Activated CD8-positive, alpha-beta memory T cell treated with anti-CD3 and anti-CD28 coated beads, Interleukin-2, amount 50 U/mL, for 24 hours (primary cell): ENCODE data around the gene CXorf49.
"Not testable (repeated sequence)": the region's sequence is repeated elsewhere in the genome, so short reads cannot be mapped to it uniquely, and the experiment has no call there.

Source experiments
- DNase-seq: peaks from one replicate; pipeline ENCODE4 v3.0.0-alpha.2; 2020; ENCODE audit errors: extremely low read depth

The CXorf49 gene

DNA sequence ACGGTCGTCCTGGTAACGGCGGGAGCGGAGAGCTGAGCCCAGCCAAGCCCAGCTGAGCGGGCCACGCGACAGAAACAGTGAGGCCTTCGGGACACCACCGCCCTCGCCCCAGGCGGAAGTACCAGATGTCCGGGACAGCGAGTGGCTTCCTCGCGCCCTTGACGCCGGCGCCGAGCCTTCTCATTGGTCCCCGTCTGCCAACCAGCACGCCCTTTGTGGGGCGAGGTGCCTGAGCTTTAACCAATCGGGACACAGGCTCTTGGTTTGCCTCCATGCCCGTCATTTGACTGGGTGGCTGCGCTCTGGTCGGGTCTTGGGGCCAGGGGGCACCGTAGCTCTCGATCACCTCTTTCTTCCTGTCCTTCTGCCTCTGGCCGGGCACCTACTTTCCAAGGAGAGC, at the start of gene CXorf49:
CXorf49 (minus strand) TSS at position 101 of the 400 bp plus-strand sequence. CDS start 134 bp downstream, outside the sequence.
- DNase-seq: not testable (repeated sequence)

DNA sequence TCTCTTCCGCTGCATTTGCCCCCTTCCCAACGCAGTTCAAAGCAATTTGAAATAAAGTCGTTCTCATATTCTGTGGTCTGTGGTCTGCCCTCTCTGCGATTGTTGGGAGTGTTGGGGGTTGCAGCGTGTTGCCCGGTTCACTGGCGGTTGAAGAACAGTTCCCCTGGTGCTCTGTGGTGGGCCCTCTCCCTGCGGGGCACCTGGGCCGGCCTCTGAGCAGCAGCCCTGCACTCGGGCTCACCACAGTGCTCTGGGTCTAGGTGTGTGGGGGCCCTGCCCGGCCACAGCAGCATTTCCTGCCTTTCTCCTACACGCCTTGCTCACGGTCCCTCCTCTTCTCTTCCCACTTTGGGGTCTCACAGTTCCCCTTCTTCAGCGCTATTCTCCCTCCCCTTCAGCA, 49.0 kb upstream of the CXorf49 start:
- DNase-seq: not testable (repeated sequence)

DNA sequence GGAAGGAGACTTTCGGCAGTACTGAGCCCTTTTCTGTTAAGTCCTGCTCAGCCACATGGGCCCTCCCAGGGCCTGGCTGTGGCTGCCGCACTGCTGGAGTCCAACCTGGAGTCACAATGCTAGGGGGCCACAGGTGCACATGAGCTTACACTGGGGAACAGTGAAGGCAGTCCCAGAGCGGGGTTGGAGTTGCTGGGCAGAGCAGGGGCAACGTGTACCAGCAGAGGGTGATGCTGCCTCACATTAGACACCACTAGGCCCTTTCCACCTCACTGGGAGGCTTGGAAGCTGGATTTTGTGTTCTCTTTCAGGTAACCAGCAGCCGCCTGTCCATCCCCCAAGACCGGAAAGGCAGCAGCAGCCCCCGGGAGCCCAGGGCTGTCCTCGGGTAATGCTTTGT, 47.5 kb upstream of the CXorf49 start:
- not testable (repeated sequence) for DNase-seq

DNA sequence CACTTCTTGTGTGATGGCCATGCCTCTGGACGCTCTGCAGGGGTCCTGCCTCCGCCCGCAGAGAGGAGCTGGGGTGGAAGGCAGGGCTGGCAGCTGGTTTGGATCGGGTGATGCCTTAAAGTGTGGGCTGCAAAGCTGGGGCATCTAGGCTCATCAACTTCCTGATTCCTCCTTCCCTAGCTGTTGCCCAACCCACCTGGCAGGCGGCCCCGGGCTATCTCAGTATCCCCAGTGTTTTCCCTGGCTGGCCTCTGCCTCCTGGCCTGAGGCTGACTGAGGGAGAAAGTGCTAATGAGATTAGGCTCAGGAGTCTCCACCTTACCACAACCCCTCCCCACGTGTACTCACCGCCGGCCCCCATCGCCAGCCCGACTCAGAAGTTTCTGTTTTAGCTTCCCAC, 46.7 kb upstream of the CXorf49 start:
- DNase-seq: not testable (repeated sequence)

DNA sequence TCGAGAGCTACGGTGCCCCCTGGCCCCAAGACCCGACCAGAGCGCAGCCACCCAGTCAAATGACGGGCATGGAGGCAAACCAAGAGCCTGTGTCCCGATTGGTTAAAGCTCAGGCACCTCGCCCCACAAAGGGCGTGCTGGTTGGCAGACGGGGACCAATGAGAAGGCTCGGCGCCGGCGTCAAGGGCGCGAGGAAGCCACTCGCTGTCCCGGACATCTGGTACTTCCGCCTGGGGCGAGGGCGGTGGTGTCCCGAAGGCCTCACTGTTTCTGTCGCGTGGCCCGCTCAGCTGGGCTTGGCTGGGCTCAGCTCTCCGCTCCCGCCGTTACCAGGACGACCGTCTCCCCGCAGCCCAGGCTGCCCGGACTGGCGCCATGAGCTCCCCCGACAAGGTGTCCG, 45.0 kb upstream of the CXorf49 start, which contains the start of gene CXorf49B:
CXorf49B (plus strand) TSS at position 301 of the 400 bp plus-strand sequence; CDS start at position 376, 75 bp downstream.
- DNase-seq: not testable (repeated sequence)

DNA sequence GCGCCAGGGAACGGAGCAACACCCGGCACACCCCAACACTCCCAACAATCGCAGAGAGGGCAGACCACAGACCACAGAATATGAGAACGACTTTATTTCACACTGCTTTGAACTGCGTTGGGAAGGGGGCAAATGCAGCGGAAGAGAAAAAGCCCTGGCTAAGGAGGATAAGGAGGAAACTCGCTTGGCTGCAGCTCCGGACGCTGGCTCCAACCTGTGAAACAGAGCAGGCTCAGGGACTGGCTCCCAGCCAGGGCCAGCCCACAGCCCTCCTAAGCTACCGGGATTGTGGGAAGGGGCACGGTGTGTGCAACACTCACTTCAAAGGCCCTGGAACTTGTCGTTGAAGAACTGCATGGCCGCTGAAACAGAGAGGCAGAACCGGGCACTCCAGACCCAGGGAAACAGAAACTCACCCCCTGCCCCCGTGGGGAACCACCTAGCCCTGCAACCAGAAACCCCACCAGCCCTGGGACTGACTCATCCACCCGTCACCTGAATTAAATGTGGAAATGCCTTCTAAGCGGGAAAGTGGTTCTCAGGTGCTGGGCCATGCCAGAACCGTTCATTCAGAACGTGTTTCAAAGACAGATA, 42.7 kb upstream of the CXorf49 start:
- DNase-seq: not testable (repeated sequence)

DNA sequence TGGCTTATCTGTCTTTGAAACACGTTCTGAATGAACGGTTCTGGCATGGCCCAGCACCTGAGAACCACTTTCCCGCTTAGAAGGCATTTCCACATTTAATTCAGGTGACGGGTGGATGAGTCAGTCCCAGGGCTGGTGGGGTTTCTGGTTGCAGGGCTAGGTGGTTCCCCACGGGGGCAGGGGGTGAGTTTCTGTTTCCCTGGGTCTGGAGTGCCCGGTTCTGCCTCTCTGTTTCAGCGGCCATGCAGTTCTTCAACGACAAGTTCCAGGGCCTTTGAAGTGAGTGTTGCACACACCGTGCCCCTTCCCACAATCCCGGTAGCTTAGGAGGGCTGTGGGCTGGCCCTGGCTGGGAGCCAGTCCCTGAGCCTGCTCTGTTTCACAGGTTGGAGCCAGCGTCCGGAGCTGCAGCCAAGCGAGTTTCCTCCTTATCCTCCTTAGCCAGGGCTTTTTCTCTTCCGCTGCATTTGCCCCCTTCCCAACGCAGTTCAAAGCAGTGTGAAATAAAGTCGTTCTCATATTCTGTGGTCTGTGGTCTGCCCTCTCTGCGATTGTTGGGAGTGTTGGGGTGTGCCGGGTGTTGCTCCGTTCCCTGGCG, 2.3 kb upstream of the CXorf49 start:
- not testable (repeated sequence) for DNase-seq

DNA sequence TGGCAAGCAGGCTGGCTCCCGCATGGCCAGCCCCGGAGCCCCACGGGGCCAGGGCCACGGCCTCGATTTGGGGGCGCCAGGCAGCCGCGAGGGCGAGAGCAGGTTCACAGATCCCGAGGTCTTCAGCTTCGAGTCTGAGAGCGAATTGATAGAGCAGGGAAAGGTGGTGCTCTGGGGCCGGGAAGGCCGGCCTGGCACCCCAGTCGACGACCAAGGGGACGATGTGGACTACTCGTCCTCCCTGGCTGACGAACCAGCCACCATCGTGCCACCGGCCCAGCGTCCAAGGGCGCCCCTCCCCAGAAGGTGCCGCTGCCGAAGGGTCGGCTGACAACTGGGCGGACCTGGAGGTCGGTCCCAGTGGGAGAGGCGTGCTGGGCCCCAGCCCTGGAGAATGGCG, 1.1 kb upstream of the CXorf49 start:
- DNase-seq: not testable (repeated sequence)

DNA sequence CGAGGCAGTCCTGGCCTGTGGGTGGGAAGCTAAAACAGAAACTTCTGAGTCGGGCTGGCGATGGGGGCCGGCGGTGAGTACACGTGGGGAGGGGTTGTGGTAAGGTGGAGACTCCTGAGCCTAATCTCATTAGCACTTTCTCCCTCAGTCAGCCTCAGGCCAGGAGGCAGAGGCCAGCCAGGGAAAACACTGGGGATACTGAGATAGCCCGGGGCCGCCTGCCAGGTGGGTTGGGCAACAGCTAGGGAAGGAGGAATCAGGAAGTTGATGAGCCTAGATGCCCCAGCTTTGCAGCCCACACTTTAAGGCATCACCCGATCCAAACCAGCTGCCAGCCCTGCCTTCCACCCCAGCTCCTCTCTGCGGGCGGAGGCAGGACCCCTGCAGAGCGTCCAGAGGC, 1.8 kb downstream of the CXorf49 start:
- DNase-seq: not testable (repeated sequence)

DNA sequence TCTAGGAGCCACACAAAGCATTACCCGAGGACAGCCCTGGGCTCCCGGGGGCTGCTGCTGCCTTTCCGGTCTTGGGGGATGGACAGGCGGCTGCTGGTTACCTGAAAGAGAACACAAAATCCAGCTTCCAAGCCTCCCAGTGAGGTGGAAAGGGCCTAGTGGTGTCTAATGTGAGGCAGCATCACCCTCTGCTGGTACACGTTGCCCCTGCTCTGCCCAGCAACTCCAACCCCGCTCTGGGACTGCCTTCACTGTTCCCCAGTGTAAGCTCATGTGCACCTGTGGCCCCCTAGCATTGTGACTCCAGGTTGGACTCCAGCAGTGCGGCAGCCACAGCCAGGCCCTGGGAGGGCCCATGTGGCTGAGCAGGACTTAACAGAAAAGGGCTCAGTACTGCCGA, 2.5 kb downstream of the CXorf49 start:
- DNase-seq: not testable (repeated sequence)

DNA sequence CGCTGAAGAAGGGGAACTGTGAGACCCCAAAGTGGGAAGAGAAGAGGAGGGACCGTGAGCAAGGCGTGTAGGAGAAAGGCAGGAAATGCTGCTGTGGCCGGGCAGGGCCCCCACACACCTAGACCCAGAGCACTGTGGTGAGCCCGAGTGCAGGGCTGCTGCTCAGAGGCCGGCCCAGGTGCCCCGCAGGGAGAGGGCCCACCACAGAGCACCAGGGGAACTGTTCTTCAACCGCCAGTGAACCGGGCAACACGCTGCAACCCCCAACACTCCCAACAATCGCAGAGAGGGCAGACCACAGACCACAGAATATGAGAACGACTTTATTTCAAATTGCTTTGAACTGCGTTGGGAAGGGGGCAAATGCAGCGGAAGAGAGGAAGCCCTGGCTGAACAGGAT, 4.0 kb downstream of the CXorf49 start:
- not testable (repeated sequence) for DNase-seq

DNA sequence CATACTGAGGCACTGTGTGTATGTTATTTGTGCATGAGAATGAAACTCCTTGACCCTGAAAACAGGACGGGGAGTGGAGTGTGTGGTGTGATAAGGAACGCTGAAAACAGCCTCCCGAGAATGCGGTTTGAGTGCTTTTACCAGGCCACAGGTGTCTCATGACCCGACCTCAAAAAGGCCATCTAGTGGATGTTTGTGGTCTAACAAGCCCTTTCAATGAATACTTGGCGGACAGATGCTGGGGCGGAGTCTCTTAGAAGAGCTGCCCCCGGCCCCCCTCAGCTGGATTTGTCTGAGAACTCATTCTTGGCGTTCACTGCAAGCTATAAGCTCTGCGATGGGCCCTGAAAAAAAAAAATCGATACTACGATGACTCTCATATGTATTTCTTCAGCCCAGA, 15.2 kb downstream of the CXorf49 start:
- DNase-seq: not testable (repeated sequence)

DNA sequence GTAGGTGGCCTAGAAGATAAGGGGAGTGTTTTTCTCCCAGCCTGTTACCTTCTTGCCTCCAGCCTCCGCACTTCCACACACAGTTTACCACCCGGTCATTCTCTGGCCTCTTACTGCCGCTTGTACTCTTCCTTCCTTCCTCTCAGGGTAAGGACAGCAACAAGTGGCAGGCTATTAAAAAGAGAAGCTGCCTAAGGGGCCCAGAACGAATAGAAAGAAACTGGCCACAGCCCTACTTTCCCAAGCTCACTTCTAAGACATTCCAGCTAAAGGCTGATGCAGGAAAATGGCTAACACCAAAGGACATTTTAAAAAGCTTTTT, 19.1 kb downstream of the CXorf49 start:
- DNase-seq: not testable (repeated sequence)

DNA sequence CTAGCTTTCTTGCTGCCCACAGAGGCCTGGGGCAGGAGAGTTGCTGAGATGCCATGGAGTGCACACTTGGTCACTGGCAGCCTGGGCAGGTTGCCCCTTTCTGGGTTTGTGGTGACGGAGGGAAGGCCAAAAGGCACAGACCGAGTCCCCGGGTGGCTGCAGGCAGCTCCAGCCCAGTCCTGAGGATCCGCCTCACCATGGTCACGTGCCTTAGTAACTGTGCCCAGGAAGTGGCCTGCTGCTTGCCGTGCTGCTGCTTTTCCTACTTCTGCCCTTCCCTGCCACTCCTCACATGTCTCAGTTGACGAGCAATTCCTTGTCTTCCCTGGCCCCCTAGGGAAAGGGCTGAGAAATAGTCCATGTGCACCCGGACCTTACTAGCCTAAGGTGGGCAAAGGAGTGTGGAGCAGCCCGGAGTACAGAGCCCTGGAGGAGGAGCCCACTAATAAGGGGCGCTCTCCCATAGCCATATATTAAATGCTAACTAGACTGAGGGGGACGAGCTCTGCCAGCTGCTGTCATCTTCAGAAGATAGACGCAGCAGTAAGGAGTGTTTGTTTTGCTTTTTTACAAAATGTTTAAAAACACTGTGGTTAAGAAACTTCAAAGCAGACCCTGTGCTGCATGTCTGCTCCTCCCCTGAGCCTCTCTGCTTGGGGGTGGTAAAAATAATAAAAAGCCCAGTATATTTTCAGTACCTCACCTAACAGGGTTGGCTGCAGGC, 19.6 kb downstream of the CXorf49 start:
- not testable (repeated sequence) for DNase-seq

DNA sequence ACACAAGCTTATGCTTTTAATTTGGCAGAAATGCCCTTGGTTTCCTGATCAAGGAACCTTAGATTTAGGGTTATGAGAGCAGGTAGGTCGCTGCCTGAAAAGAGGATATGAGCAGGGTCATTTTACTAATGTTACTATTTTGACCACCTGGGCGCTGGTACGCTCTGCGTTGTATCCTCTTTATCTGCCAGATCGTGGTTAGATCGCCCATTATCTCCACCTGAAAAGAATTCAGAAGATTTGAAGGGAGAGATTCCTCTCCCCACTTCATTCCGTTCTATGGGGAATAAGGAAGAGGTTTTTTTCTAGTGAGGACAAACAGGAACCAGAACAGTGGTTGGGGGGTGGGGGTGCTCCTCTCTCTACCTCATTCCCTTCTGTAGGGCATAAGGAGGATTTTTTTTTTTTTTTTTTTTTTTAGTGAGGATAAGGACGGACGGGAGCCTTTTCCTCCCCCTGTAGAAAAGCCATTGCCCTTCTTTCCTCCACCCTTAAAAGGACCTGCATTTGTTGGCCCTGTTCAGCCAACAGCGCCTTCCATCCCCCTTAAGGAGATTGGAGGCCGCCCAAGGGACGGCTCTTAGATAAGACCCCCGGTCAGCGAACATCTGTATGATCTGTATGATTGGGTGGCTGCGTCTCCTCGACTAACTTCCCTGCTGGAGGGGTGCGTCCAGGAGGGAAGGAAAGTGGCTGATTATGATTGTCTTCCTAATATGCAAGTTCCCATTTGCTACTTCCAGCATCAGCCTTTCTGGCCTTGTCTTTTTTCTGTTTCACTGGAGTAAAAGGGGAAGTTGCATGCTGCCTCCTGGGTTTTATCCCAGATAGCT, 20.4 kb downstream of the CXorf49 start:
- not testable (repeated sequence) for DNase-seq

DNA sequence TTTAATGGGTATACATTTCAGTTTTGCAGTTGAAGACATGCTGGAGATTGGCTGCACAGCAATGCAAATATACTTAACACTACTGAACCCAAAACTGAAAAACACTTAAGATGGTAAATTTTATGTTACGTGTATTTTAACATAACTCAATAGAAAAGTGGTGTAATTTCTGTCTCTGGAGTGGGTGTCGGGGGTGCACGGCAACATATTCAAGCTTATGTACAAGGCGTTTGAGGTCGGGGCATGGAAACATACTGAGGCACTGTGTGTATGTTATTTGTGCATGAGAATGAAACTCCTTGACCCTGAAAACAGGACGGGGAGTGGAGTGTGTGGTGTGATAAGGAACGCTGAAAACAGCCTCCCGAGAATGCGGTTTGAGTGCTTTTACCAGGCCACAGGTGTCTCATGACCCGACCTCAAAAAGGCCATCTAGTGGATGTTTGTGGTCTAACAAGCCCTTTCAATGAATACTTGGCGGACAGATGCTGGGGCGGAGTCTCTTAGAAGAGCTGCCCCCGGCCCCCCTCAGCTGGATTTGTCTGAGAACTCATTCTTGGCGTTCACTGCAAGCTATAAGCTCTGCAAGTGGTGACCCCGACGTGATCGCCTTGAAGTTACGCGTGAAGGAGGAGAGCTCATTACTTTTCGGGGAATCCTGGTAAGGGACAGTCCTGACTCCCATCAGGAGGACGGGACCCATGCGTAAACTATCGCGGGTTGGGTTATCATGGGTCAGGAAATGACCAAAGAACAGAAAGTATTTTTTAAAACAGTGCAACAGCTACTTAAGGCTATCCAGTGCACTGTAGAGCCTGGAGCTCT, 21.2 kb downstream of the CXorf49 start:
- not testable (repeated sequence) for DNase-seq

DNA sequence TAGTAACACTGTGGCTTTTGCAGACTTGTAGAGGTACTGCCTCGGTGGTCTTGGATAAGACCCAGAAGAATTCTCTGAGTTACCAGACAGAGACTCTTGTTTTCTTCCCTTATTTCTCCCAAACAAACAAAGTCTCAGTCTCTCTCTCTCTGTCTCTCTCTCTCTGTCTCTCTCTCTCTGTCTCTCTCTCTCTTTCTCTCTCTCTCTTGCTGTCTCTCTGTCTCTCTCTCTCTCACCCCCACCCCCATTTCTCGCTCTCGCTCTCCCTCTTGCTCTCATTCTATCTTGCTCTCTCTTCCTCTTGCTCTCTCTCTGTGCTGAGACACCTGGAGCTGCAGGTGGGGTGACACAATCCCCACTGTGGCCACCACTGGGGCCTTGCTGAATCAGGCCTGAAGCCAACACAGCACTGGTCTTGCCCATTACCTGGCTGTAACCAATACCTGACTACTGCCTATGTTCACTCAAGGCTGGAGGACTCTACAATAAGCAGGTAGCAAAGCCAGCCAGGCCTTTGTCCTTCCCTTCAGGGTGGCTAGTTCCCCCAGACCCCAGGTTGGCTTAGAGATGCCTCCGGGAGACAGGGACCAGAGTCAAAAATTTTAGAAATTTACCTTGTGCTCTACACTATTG, 38.4 kb downstream of the CXorf49 start:
- DNase-seq: no peak

DNA sequence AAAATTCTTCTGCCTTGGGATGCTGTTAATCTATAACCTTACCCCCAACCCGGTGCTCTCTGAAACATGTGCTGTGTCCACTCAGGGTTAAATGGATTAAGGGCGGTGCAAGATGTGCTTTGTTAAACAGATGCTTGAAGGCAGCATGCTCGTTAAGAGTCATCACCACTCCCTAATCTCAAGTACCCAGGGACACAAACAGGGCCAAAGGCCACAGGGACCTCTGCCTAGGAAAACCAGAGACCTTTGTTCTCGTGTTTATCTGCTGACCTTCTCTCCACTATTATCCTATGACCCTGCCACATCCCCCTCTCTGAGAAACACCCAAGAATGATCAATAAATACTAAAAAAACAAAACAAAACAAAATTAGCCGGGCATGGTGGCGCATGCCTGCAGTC, 40.9 kb downstream of the CXorf49 start:
- not testable (repeated sequence) for DNase-seq

DNA sequence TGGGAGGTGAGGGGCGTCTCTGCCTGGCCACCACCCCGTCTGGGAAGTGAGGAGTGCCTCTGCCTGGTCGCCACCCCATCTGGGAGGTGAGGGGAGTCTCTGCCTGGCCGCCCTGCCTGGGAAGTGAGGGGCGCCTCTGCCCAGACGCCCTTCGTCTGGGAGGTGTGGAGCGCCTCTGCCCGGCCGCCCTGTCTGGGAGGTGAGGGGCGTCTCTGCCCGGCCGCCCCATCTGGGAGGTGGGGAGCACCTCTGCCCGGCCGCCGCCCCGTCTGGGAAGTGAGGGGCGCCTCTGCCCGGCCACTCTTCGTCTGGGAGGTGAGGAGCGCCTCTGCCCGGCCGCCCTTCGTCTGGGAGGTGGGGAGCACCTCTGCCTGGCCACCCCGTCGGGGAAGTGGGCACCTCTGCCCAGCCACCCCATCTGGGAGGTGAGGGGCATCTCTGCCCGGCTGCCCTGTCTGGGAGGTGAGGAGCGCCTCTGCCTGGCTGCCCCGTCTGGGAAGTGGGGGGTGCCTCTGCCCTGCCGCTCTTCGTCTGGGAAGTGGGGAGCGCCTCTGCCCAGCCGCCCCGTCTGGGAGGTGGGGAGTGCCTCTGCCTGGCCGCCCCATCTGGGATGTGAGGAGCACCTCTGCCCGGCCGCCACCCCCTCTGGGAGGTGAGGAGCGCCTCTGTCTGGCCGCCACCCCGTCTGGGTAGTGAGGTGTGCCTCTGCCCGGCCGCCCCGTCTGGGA, 41.9 kb downstream of the CXorf49 start:
- DNase-seq: not testable (repeated sequence)

DNA sequence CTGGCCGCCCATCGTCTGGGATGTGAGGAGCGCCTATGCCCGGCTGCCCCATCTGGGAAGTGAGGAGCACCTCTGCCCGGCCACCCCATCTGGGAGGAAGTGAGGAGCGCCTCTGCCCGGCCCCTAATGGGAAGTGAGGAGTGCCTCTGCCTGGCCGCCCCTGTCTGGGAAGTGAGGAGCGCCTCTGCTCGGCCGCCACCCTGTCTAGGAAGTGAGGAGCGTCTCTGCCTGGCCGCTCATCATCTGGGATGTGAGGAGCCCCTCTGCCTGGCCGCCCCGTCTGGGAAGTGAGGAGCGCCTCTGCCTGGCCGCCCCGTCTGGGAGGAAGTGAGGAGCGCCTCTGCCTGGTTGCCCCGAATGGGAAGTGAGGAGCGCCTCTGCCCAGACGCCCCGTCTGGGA, 42.4 kb downstream of the CXorf49 start:
- DNase-seq: not testable (repeated sequence)
